ENCODE data around the gene CIDEB.
A peak's percentile ranks its signal among the peaks of the same experiment; 100 is the strongest.

The CIDEB gene

GRCh38 chr14:24290746-24291145 is 17.0 kb downstream of the CIDEB start:
- DNase-seq, result no peak

- no peak for DNase-seq
Measured at GRCh38 chr14:24289649-24290280, 18.0 kb downstream of the CIDEB start.

- no peak for DNase-seq
Measured at GRCh38 chr14:24286996-24287395, 20.8 kb downstream of the CIDEB start.

- DNase-seq, result no peak
Measured at GRCh38 chr14:24285351-24285750, 22.4 kb downstream of the CIDEB start.

- no peak for DNase-seq
Measured at GRCh38 chr14:24284501-24285035, 23.2 kb downstream of the CIDEB start.

GRCh38 chr14:24283796-24284460 is 23.8 kb downstream of the CIDEB start:
- DNase-seq, result no peak

GRCh38 chr14:24282736-24283135 is 25.0 kb downstream of the CIDEB start:
- no peak for DNase-seq

- DNase-seq, result peak in 1 of 2 experiments; percentile 2
Measured at GRCh38 chr14:24281636-24282035, 26.1 kb downstream of the CIDEB start.

GRCh38 chr14:24280797-24281460 is 26.8 kb downstream of the CIDEB start:
- DNase-seq, result no peak

- peak; percentile 26 to 38 for DNase-seq
Measured at GRCh38 chr14:24279301-24280186, 28.2 kb downstream of the CIDEB start.

GRCh38 chr14:24278424-24278823 is 29.4 kb downstream of the CIDEB start:
- no peak for DNase-seq

- peak; percentile 81 to 82 for DNase-seq
Measured at GRCh38 chr14:24277606-24278321, 30.0 kb downstream of the CIDEB start.

GRCh38 chr14:24277071-24277470 is 30.7 kb downstream of the CIDEB start:
- DNase-seq, result no peak

- DNase-seq, result peak; percentile 44 to 55
Measured at GRCh38 chr14:24274101-24274543, 33.7 kb downstream of the CIDEB start.

- DNase-seq, result peak; percentile 44 to 54
Measured at GRCh38 chr14:24273422-24273998, 34.3 kb downstream of the CIDEB start.

GRCh38 chr14:24272467-24272866 is 35.3 kb downstream of the CIDEB start:
- no peak for DNase-seq

GRCh38 chr14:24271834-24272263 is 35.9 kb downstream of the CIDEB start:
- DNase-seq, result no peak

- DNase-seq, result peak; percentile 70 to 75
Measured at GRCh38 chr14:24271134-24271833, 36.5 kb downstream of the CIDEB start, which contains the start of gene RABGGTA. Gene RABGGTA (minus strand): TSS chr14:24271597. CDS start chr14:24271115, 482 bp downstream.

GRCh38 chr14:24270537-24271133 is 37.1 kb downstream of the CIDEB start:
- DNase-seq, result peak; percentile 27 to 54

GRCh38 chr14:24269910-24270536 is 37.8 kb downstream of the CIDEB start:
- DNase-seq, result no peak
